ENCODE data around the gene ZFX.

Gene ZFX

DNA sequence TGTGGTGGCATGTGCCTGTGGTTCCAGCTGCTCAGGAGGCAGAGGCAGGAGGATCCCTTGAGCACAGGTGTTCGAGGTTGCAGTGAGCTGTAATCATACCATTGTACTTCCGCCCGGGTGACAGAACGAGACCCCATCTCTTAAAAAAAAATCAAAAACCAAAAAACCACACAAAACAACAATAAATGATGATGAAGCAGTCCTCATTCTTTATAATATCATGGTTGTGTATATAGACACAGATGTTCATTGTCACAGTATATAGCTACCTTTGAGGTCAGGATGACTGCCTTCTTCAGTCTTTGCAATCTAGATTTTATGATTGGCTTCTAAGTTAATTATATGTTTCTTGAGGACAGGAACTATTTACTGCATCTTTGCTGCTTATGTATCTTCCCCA, 37.0 kb downstream of the ZFX start:
- H3K4me2 ChIP-seq (ENCODE audit: low read depth, low read length, poor library complexity, severe bottlenecking) = no peak overlapping the region
- peaks cover 30% of the 10 kb centered on the region; the same call in 1 of the 2 replicates for H3K36me3 ChIP-seq (ENCODE audit: insufficient read depth, low read length)
- no peak overlapping the region for H2AFZ ChIP-seq (ENCODE audit: low read length)
- no peaks in the 10 kb centered on the region for H3K9me2 ChIP-seq (replicated peaks; ENCODE audit: low read depth, low read length)
- H3K9ac ChIP-seq (ENCODE audit: low read depth, low read length, poor library complexity, severe bottlenecking) = no peak overlapping the region
- no peaks in the 10 kb centered on the region for H3K4me1 ChIP-seq (ENCODE audit: insufficient read depth, low read length, poor library complexity, severe bottlenecking)
- TF ChIP-seq, protein P1, sequence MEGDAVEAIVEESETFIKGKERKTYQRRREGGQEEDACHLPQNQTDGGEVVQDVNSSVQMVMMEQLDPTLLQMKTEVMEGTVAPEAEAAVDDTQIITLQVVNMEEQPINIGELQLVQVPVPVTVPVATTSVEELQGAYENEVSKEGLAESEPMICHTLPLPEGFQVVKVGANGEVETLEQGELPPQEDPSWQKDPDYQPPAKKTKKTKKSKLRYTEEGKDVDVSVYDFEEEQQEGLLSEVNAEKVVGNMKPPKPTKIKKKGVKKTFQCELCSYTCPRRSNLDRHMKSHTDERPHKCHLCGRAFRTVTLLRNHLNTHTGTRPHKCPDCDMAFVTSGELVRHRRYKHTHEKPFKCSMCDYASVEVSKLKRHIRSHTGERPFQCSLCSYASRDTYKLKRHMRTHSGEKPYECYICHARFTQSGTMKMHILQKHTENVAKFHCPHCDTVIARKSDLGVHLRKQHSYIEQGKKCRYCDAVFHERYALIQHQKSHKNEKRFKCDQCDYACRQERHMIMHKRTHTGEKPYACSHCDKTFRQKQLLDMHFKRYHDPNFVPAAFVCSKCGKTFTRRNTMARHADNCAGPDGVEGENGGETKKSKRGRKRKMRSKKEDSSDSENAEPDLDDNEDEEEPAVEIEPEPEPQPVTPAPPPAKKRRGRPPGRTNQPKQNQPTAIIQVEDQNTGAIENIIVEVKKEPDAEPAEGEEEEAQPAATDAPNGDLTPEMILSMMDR (conservative IDR thresholded peaks at IDR 0.05; ENCODE audit: low read length) = no peak
- TF ChIP-seq EZH2phosphoT487 (IDR thresholded peaks at IDR 0.05; ENCODE audit: borderline replicate concordance) = no peak
- no peaks in the 10 kb centered on the region for H3K27me3 ChIP-seq (ENCODE audit: insufficient read depth, low read length, poor library complexity, severe bottlenecking)
- no peaks in the 10 kb centered on the region for H3K9me3 ChIP-seq (ENCODE audit: insufficient read depth, low read depth, low read length)
- H3K79me2 ChIP-seq (ENCODE audit: insufficient read depth, low read length) = peaks cover 91% of the 10 kb centered on the region
- peaks cover 27% of the 10 kb centered on the region for H4K20me1 ChIP-seq (ENCODE audit: insufficient read depth, low read length, poor library complexity, severe bottlenecking)
- H3K4me3 ChIP-seq (ENCODE audit: low read length, poor library complexity, severe bottlenecking) = no peak overlapping the region
- H3F3A ChIP-seq (ENCODE audit: low read depth) = no peaks in the 10 kb centered on the region

DNA sequence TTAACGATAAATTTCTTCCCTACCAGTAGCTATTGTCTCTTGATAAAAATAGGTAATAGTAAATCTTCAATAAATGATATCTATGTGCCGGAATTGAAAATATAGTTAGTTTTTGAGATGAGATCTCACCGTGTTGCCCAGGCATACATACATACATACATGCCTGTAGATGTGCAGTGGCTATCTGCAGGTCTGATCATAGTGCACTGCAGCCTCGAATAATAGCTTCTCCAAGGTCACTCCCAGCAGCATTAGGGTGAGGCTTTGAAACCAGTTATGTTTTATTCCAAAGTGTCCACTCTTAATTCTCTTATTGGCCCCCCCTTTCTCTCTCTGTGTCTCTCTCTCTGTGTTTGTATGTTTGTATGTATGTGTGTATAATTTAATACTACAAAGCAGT, 37.5 kb downstream of the ZFX start:
- no peaks in the 10 kb centered on the region for H3K9me2 ChIP-seq (replicated peaks; ENCODE audit: low read depth, low read length)
- peaks cover 27% of the 10 kb centered on the region; the same call in 1 of the 2 replicates for H3K36me3 ChIP-seq (ENCODE audit: insufficient read depth, low read length)
- no peak for TF ChIP-seq EZH2phosphoT487 (IDR thresholded peaks at IDR 0.05; ENCODE audit: borderline replicate concordance)
- TF ChIP-seq, protein P1 (conservative IDR thresholded peaks at IDR 0.05; ENCODE audit: low read length) = no peak
- H3F3A ChIP-seq (ENCODE audit: low read depth) = no peaks in the 10 kb centered on the region
- peaks cover 91% of the 10 kb centered on the region for H3K79me2 ChIP-seq (ENCODE audit: insufficient read depth, low read length)
- H3K4me1 ChIP-seq (ENCODE audit: insufficient read depth, low read length, poor library complexity, severe bottlenecking) = no peaks in the 10 kb centered on the region
- no peaks in the 10 kb centered on the region for H3K9me3 ChIP-seq (ENCODE audit: insufficient read depth, low read depth, low read length)
- no peak overlapping the region for H2AFZ ChIP-seq (ENCODE audit: low read length)
- H4K20me1 ChIP-seq (ENCODE audit: insufficient read depth, low read length, poor library complexity, severe bottlenecking) = peaks cover 25% of the 10 kb centered on the region
- no peak overlapping the region for H3K4me3 ChIP-seq (ENCODE audit: low read length, poor library complexity, severe bottlenecking)
- no peak overlapping the region for H3K4me2 ChIP-seq (ENCODE audit: low read depth, low read length, poor library complexity, severe bottlenecking)
- H3K9ac ChIP-seq (ENCODE audit: low read depth, low read length, poor library complexity, severe bottlenecking) = no peak overlapping the region
- H3K27me3 ChIP-seq (ENCODE audit: insufficient read depth, low read length, poor library complexity, severe bottlenecking) = no peaks in the 10 kb centered on the region

DNA sequence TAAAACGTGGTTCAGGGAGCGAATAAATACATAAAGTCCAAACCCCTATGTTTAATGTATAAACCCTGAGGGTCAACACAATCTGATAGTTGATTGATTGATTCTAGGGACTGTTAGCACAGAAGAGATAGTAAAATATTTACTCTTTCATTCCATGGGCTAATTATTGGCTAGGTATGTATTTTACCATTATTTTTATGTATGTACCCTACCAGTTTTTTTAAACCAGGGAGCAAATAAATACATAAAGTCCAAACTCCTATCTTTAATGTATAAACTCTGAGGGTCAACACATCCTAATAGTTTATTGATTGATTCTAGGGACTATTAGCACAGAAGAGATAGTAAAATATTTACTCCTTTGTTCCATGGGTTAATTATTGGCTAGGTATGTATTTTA, 40.0 kb downstream of the ZFX start:
- peaks cover 92% of the 10 kb centered on the region for H3K79me2 ChIP-seq (ENCODE audit: insufficient read depth, low read length)

DNA sequence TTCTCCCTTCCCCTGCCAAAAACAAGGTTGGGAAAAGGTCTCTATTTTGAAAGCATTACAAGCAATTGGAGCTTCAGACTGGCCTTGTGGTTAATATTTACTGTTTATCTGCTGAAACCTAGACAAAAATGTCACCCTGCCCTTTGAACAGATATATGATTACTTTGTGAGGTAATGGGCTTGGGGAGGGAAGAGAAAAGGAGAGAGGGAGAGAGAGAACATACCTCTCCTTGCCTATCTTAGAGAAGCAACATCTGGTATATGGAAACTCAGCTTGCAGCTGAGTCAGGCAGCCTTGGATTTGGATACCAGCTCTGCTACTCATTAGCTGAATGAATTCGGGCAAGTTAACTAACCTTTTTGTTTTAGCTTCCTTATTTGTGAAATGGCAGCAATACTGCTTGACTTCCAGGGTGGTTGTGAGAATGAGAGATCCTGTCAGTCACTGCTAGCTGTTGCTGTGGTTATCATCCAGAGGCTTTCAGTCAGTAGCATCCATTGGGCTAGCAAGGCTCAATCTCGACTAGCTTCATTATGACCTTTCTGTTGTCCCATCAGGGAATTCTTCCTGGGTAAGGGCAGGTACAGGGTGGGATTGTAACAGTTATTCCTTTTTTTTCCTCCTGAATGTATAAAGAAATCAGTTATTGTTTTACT, 41.1 kb downstream of the ZFX start:
- H2AFZ ChIP-seq (ENCODE audit: low read length) = no peak overlapping the region
- no peak overlapping the region for H3K4me3 ChIP-seq (ENCODE audit: low read length, poor library complexity, severe bottlenecking)
- no peaks in the 10 kb centered on the region for H3F3A ChIP-seq (ENCODE audit: low read depth)
- no peaks in the 10 kb centered on the region for H3K9me2 ChIP-seq (replicated peaks; ENCODE audit: low read depth, low read length)
- no peak for TF ChIP-seq EZH2phosphoT487 (IDR thresholded peaks at IDR 0.05; ENCODE audit: borderline replicate concordance)
- TF ChIP-seq, protein P1 (conservative IDR thresholded peaks at IDR 0.05; ENCODE audit: low read length) = no peak
- H3K4me2 ChIP-seq (ENCODE audit: low read depth, low read length, poor library complexity, severe bottlenecking) = no peak overlapping the region
- peaks cover 23% of the 10 kb centered on the region; the same call in 1 of the 2 replicates for H3K36me3 ChIP-seq (ENCODE audit: insufficient read depth, low read length)
- peaks cover 94% of the 10 kb centered on the region for H3K79me2 ChIP-seq (ENCODE audit: insufficient read depth, low read length)
- peaks cover 38% of the 10 kb centered on the region for H4K20me1 ChIP-seq (ENCODE audit: insufficient read depth, low read length, poor library complexity, severe bottlenecking)
- H3K9me3 ChIP-seq (ENCODE audit: insufficient read depth, low read depth, low read length) = no peaks in the 10 kb centered on the region
- no peak overlapping the region for H3K9ac ChIP-seq (ENCODE audit: low read depth, low read length, poor library complexity, severe bottlenecking)
- no peaks in the 10 kb centered on the region for H3K27me3 ChIP-seq (ENCODE audit: insufficient read depth, low read length, poor library complexity, severe bottlenecking)
- no peaks in the 10 kb centered on the region for H3K4me1 ChIP-seq (ENCODE audit: insufficient read depth, low read length, poor library complexity, severe bottlenecking)

More for the DNA sequence above, 40.0 kb downstream of the ZFX start:
- Histone ChIP-seq H3F3A (ENCODE audit: low read depth) (no peaks in the 10 kb centered on the region), H3K27me3 (ENCODE audit: insufficient read depth, low read length, poor library complexity, severe bottlenecking) (no peaks in the 10 kb centered on the region), H2AFZ (ENCODE audit: low read length) (no peak overlapping the region), H3K9me3 (ENCODE audit: insufficient read depth, low read depth, low read length) (no peaks in the 10 kb centered on the region), H3K4me2 (ENCODE audit: low read depth, low read length, poor library complexity, severe bottlenecking) (no peak overlapping the region), H4K20me1 (ENCODE audit: insufficient read depth, low read length, poor library complexity, severe bottlenecking) (peaks cover 37% of the 10 kb centered on the region), H3K4me1 (ENCODE audit: insufficient read depth, low read length, poor library complexity, severe bottlenecking) (no peaks in the 10 kb centered on the region), H3K9me2 (replicated peaks; ENCODE audit: low read depth, low read length) (no peaks in the 10 kb centered on the region), H3K36me3 (ENCODE audit: insufficient read depth, low read length) (peaks cover 24% of the 10 kb centered on the region; the same call in 1 of the 2 replicates), H3K4me3 (ENCODE audit: low read length, poor library complexity, severe bottlenecking) (no peak overlapping the region), H3K9ac (ENCODE audit: low read depth, low read length, poor library complexity, severe bottlenecking) (no peak overlapping the region)
- no peak for TF ChIP-seq EZH2phosphoT487 (IDR thresholded peaks at IDR 0.05; ENCODE audit: borderline replicate concordance)

Data from Loucy (cell line).